ENCODE measurements around the gene KCNH4.
A peak's percentile ranks its signal among the peaks of the same experiment; 100 is the strongest.

The KCNH4 gene

DNA sequence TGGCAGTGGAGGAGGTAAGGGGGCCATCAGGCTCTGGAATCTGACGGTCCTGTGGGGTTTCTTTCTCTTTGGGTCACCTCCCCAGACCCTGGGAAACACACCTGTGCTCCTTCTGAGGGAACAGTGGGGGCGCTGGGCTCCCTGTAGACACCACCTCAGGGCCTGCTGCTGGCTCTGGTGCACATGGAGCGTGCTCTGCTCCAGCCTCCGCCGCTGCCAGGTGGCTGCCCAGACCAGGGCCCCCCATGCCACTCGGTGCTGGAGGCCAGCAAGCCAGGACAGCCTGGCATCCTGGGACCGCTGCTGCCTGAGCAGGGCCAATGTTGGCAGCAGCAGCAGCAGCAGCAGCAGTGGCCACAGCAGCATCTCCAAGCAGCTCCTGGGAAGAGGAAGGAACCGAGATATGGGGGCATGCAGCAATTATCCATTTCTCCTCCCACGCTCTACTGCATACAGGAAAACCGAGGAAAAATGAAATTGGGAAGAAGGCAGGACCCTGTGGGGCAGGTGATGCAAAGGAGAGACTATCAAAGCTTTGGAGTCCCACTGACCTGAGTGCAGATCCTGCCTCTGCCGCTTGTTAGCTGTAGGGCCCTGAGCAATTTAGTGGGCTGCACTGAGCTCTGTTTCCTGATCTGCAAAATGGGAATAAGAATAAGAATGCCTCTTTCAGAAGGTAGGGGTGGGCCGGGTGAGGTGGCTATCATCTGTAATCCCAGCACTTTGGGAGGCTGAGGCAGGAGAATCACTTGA is 12.4 kb upstream of the KCNH4 start:
- DNase-seq (ENCODE audit: low read depth) = no peak
- TF ChIP-seq, protein P1, sequence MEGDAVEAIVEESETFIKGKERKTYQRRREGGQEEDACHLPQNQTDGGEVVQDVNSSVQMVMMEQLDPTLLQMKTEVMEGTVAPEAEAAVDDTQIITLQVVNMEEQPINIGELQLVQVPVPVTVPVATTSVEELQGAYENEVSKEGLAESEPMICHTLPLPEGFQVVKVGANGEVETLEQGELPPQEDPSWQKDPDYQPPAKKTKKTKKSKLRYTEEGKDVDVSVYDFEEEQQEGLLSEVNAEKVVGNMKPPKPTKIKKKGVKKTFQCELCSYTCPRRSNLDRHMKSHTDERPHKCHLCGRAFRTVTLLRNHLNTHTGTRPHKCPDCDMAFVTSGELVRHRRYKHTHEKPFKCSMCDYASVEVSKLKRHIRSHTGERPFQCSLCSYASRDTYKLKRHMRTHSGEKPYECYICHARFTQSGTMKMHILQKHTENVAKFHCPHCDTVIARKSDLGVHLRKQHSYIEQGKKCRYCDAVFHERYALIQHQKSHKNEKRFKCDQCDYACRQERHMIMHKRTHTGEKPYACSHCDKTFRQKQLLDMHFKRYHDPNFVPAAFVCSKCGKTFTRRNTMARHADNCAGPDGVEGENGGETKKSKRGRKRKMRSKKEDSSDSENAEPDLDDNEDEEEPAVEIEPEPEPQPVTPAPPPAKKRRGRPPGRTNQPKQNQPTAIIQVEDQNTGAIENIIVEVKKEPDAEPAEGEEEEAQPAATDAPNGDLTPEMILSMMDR (IDR thresholded peaks at IDR 0.05; ENCODE audit: insufficient read depth, low read depth, low read length, missing control alignments) = no peak
- peak overlapping the region; percentile 88 for H3K4me3 ChIP-seq (ENCODE audit: low read length)

DNA sequence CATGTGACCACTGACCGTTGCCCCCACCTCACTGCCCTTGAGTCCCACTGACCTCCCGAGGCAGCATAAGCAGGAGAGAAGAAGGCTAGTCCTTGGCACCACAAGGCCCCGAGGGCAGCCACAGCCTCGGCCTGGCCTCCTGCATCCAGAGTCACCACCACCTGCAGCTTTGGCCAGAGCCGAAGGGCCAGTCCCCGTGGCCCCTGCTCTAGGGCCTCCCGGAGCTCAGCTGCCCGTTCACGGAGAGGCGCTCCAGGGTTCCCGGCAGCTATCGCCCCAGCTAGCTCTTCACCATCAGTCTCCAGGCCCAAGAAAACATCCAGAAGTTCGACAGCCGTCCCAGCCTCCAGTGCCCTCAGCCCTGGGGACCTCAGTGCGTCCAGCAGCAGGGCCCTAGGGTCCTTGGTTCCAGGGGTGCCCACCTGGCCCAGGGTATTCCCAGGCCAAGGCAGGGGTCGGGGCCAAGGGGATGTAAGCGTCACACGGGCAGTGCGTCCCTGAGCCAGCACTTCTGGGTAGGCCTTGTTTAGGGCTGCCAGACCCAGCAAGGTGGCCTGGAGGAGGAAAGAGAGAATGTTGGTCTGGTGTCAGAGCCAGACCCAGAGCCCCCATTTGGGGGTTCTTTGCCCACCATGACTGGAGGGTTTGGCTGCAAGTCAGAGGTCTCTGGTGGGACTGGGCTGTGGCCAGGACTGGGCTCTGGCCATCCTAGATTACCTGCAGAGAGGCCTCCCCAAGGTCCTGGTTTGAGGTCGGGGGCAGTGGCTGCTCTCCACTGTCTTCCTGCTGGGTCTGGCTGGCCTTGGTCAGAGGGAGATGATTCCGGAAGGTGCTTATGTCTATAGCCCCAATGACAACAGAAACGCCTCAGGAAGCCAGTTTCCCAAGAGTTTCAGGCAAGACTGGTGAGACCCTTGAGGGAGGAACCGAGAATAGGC is 11.5 kb upstream of the KCNH4 start:
- DNase-seq (ENCODE audit: low read depth) = no peak
- no peak overlapping the region for H3K4me3 ChIP-seq (ENCODE audit: low read length)
- TF ChIP-seq, protein P1 (IDR thresholded peaks at IDR 0.05; ENCODE audit: insufficient read depth, low read depth, low read length, missing control alignments) = no peak

DNA sequence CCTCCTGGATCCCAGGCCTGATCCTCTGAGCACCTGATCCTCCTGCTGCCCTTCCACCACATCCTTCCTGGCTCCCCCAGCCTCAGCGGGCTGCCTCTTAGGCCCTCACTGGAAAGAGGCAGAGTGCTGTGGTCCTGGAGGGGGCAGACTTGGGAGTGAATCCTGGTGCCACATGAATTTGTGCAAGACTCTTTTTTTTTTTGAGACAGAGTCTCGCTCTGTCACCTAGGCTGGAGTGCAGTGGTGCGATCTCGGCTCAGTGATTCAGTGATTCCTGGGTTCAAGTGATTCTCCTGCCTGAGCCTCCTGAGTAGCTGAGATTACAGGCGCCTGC is 10.3 kb upstream of the KCNH4 start:
- no peak overlapping the region for H3K4me3 ChIP-seq (ENCODE audit: low read length)
- no peak for DNase-seq (ENCODE audit: low read depth)
- TF ChIP-seq, protein P1 (IDR thresholded peaks at IDR 0.05; ENCODE audit: insufficient read depth, low read depth, low read length, missing control alignments) = no peak

DNA sequence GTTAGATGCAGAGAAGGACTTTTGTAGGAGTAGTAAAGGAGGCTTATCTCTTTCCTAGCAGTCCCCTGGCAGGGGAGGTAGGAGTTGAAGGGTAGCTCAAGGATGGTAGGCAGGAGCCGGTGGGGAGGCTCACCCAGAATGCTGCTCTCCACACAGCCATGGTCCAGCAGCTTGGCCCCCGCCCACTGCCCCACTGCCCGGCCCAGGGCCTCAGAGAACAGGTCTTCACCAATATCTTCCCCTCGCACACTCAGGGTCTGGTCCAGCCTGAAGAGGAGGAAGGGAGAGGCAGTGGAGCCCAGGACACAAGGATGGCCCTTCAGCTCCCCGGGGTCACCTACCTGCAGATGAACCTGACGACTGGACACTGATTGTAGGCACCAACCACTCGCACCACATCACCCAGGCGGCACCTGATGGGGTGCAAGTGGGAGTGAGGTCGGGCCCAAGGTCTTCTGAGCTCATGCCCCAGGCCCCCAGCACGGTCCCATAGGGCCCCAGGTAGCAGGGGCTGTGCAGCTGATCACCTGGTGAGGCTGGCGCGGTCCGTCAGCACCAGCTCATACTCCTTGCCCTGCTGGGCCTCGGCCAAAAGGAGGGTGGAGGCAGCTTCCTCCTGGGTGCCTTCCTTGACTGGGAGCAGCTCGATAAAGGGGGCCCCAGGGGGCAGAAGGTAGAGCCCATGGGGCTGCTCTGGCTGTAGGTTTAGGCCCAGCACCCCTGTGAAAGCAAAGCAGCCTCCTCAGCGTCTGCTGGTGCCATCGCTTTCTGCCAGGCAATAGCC is 9.7 kb upstream of the KCNH4 start:
- no peak for DNase-seq (ENCODE audit: low read depth)
- H3K4me3 ChIP-seq (ENCODE audit: low read length) = no peak overlapping the region
- TF ChIP-seq, protein P1 (IDR thresholded peaks at IDR 0.05; ENCODE audit: insufficient read depth, low read depth, low read length, missing control alignments) = no peak

DNA sequence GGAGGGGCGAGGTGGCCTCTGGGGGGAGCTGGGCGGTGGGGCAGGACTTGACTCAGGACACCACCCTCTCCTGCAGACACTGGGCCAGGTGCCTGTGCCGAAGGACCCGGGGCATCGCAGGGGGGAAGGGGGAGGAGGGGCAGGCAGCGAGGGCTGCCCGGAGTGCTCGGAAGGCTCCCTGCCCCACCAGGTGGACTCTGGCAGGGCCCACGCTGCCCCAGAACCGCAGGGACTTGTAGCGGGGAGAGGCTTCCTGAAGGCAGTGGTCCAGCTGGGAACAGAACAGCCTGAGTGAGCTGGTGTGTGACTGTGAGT is 8.7 kb upstream of the KCNH4 start:
- TF ChIP-seq, protein P1 (IDR thresholded peaks at IDR 0.05; ENCODE audit: insufficient read depth, low read depth, low read length, missing control alignments) = no peak
- no peak overlapping the region for H3K4me3 ChIP-seq (ENCODE audit: low read length)
- DNase-seq (ENCODE audit: low read depth) = no peak

DNA sequence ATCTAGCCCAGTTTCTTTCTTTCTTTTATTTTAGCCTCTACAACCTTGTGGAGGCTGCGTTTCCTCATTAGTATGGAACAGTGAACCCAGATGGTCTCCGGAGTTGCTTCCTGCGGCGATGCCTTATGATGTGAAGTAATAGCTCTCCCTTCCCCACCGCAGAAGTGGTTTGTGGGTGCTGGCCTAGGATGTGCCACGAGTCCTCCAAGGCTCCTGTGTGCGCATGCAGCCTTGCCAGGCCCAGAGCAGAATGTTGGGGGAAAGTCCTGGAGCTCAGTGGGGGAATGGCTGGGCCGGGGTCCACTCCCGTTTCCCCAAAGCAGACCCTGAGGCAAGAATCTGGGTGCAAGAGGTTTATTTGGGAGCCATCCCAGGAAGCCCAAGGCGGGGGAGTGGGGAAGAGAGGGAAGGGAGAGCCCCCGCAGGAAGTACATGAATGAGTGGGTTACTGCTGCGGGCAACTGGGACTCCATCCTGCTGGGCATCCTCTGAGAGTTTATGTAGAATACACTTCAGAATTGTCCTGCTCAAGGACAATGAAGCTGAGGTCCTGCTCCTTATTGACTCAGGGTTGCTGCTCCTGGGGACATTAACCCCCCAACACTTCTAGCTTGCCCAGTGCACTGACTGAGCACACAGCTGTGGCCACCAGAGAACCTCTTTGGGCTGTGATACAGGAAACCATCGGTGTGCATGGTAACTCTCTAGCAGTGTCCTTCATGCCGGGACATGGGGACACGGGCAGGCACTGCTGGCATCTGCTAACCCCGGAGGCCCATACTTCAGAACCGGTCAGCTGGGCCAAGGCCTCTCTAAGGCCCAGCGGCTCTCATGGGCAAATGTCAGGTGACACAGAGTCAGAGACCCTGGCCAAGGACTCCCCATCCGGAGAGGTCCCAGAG is 8.1 kb upstream of the KCNH4 start:
- DNase-seq (ENCODE audit: low read depth) = no peak
- TF ChIP-seq, protein P1 (IDR thresholded peaks at IDR 0.05; ENCODE audit: insufficient read depth, low read depth, low read length, missing control alignments) = no peak

More for the DNA sequence above, 8.1 kb upstream of the KCNH4 start:
- H3K4me3 ChIP-seq (ENCODE audit: low read length) = no peak overlapping the region
